Panc1 (cell line): ENCODE data around the gene MYH1.

Experiments
- TCF7L2 ChIP-seq: IDR thresholded peaks from 2 replicates; pipeline ENCODE4 v1.6.1; 2011; ENCODE audit warnings: mild to moderate bottlenecking, low read depth, low read length, inconsistent platforms
- TF ChIP-seq, protein P1 (sequence below): fragments of 450-650 bp; IDR thresholded peaks from 2 replicates; pipeline ENCODE4 v1.5.1; 2017; ENCODE audit warnings: mild to moderate bottlenecking
- TF ChIP-seq, protein P2 (sequence below), 2 experiments: IDR thresholded peaks; 2 replicates each; pipeline ENCODE4 v1.6.1; 2011 to 2012; ENCODE audit warnings: low read depth in 2 of 2, control low read depth in 1 of 2, low read length in 1 of 2, mild to moderate bottlenecking in 1 of 2, moderate library complexity in 1 of 2; ENCODE audit not compliant: insufficient read depth in 1 of 2

DNA sequence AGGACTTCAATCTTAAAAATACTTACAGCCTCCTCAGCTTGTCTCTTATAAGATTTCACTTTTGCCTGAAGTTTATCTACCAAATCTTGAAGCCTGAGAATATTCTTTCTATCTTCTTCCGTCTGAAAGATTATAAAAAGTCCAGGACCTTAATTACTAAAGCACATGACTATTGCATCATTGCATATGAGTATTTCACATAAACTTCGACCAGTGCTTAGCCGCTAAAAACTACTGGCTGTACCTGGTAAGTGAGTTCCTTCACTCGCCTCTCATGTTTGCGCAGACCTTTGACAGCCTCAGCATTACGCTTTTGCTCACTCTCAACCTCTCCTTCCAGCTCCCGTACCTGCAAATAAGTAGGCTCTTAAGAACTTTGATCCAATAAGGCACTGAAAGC lies 4.7 kb upstream of the MYH1 start:
- TF ChIP-seq, protein P1, sequence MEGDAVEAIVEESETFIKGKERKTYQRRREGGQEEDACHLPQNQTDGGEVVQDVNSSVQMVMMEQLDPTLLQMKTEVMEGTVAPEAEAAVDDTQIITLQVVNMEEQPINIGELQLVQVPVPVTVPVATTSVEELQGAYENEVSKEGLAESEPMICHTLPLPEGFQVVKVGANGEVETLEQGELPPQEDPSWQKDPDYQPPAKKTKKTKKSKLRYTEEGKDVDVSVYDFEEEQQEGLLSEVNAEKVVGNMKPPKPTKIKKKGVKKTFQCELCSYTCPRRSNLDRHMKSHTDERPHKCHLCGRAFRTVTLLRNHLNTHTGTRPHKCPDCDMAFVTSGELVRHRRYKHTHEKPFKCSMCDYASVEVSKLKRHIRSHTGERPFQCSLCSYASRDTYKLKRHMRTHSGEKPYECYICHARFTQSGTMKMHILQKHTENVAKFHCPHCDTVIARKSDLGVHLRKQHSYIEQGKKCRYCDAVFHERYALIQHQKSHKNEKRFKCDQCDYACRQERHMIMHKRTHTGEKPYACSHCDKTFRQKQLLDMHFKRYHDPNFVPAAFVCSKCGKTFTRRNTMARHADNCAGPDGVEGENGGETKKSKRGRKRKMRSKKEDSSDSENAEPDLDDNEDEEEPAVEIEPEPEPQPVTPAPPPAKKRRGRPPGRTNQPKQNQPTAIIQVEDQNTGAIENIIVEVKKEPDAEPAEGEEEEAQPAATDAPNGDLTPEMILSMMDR, result no peak
- TF ChIP-seq, protein P2, sequence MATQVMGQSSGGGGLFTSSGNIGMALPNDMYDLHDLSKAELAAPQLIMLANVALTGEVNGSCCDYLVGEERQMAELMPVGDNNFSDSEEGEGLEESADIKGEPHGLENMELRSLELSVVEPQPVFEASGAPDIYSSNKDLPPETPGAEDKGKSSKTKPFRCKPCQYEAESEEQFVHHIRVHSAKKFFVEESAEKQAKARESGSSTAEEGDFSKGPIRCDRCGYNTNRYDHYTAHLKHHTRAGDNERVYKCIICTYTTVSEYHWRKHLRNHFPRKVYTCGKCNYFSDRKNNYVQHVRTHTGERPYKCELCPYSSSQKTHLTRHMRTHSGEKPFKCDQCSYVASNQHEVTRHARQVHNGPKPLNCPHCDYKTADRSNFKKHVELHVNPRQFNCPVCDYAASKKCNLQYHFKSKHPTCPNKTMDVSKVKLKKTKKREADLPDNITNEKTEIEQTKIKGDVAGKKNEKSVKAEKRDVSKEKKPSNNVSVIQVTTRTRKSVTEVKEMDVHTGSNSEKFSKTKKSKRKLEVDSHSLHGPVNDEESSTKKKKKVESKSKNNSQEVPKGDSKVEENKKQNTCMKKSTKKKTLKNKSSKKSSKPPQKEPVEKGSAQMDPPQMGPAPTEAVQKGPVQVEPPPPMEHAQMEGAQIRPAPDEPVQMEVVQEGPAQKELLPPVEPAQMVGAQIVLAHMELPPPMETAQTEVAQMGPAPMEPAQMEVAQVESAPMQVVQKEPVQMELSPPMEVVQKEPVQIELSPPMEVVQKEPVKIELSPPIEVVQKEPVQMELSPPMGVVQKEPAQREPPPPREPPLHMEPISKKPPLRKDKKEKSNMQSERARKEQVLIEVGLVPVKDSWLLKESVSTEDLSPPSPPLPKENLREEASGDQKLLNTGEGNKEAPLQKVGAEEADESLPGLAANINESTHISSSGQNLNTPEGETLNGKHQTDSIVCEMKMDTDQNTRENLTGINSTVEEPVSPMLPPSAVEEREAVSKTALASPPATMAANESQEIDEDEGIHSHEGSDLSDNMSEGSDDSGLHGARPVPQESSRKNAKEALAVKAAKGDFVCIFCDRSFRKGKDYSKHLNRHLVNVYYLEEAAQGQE (IDR thresholded peaks at IDR 0.05; ENCODE audit: insufficient read depth in 1 of 2, low read depth in 2 of 2, low read length in 1 of 2), result no peak
- no peak for TF ChIP-seq TCF7L2
